GM10248 (cell line): Measurements from ENCODE around the gene DENND1C.

Experiments
- CTCF ChIA-PET: fragments of 300-600 bp; sonication (Branson Sonifier 250); formaldehyde crosslinking; extraction: SDS; loops from one replicate; lab custom pipeline; 2021; ENCODE audit warnings: antibody characterized with exemption; lab: Yijun Ruan, JAX
- POLR2A ChIA-PET: fragments of 350-650 bp; sonication (Branson Sonifier 250); formaldehyde crosslinking; extraction: SDS; loops from one replicate; lab custom pipeline; 2020; ENCODE audit warnings: antibody characterized with exemption; lab: Yijun Ruan, JAX
- DNase-seq: peaks from one replicate; pipeline ENCODE4 v3.0.0; 2012; ENCODE audit errors: extremely low spot score
- CTCF ChIP-seq: IDR thresholded peaks from 2 replicates; pipeline ENCODE4 v1.5.1; 2012; ENCODE audit warnings: mild to moderate bottlenecking, low read depth; ENCODE audit errors: extremely low read depth, missing control alignments, control extremely low read depth

DENND1C gene

GRCh38 chr19:6442087-6442688 lies 39.4 kb downstream of the DENND1C start:
- CTCF ChIA-PET, result no interaction called here
- POLR2A ChIA-PET, result no interaction called here
- TF ChIP-seq CTCF, result no peak

DNA sequence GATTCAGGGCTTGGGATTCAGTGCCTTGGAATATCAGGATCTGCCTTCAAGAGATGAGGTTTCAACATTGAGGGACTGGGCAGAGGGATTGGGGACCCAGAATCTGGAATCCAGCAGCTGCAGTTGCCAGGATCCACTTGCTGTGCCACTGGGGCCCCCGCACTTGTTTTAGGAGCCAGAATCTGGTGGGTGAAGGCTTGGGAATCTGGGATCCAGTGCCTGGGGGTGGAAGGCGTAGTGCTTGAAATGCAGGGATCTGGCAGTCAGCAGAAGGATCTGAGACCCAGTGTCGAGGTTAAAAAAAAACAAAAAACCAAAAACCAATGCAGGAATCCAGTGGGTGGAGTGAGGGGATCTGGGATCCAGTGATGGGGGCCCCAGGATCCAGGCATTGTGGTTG lies 40.7 kb downstream of the DENND1C start:
- ChIA-PET CTCF (interaction anchor here (1.0 kb wide), 1 partner anchor 297 kb away, joined by 3 read pairs; the partner anchor contains the start of gene GPR108), POLR2A (no interaction called here)
- no peak for DNase-seq
- TF ChIP-seq CTCF, result no peak

More at GRCh38 chr19:6442087-6442688, 39.4 kb downstream of the DENND1C start:
- DNase-seq, result no peak

DNA sequence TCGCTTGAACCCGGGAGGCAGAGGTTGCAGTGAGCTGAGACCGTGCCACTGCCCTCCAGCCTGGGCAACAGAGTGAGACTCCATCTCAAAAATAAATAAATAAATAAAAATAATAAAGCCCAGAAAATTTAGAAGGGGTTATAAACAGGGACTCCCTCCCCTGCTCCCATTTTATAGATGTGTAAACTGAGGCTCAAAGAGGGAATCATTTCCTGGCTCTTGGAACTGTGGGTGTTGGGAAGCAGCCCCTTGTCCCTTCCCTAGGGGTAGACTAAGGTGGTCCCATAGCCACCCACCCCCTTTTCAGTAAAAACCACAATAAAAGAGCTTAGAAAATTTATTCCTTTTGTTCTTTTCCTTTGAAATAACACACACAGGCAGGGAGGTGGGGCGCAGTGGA lies 41.8 kb downstream of the DENND1C start:
- no peak for DNase-seq
- TF ChIP-seq CTCF, result no peak
- ChIA-PET POLR2A (no interaction called here), CTCF (no interaction called here)

- no peak for TF ChIP-seq CTCF
- DNase-seq, result no peak
- CTCF ChIA-PET, result no interaction called here
- POLR2A ChIA-PET, result no interaction called here
Observed at GRCh38 chr19:6433663-6434062, 47.9 kb downstream of the DENND1C start, which contains the start of gene SLC25A41. Gene SLC25A41, minus strand, starts transcription at chr19:6433763. Its CDS starts 70 bp downstream, at chr19:6433693.

- POLR2A ChIA-PET, result no interaction called here
- DNase-seq, result no peak
- no peak for TF ChIP-seq CTCF
- CTCF ChIA-PET, result no interaction called here
Observed at GRCh38 chr19:6433165-6433564, 48.4 kb downstream of the DENND1C start.

DNA sequence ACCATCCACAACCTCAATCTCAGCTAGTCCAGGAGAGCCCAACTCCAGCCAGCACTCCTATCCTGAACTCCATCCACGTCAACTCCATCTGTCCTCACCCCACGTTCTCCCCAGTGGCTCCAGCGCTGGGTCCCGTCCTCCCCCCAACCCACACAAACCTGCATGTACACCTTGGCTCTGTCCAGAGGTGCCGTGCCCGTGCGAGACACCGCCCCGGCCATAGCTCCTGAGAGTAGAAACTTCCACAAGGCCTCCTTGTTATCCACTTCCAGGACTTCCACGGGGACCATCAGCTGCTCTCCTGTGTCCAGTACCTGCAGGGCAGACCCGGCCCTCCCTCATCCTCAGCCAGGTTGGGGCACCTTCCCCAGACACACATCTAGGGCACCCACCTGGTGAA lies 49.7 kb downstream of the DENND1C start:
- ChIA-PET CTCF (no interaction called here), POLR2A (interaction anchor here (0.6 kb wide), 1 partner anchor 61 kb away, joined by 5 read pairs; no protein-coding TSS in a partner anchor)
- TF ChIP-seq CTCF, result no peak
- no peak for DNase-seq
